GM18867 (cell line): ENCODE measurements around the gene ST6GALNAC6.

Experiments used
- ATAC-seq: cut with Tn5 transposase; IDR thresholded peaks from one replicate; pipeline ENCODE4 v1.9.1; 2021; ENCODE audit warnings: mild to moderate bottlenecking, moderate library complexity; ENCODE audit not compliant: unreplicated experiment

ST6GALNAC6 gene

GRCh38 chr9:127917603-127918002 lies 18.2 kb upstream of the ST6GALNAC6 start:
- ATAC-seq, result no peak

GRCh38 chr9:127916720-127917581 lies 17.5 kb upstream of the ST6GALNAC6 start, which contains the start of gene ST6GALNAC4:
Gene ST6GALNAC4 (minus strand): TSS chr9:127917041. CDS start chr9:127916419, 622 bp downstream.
- peak; percentile 71 for ATAC-seq

GRCh38 chr9:127915801-127916719 lies 16.7 kb upstream of the ST6GALNAC6 start:
- ATAC-seq, result no peak

GRCh38 chr9:127915325-127915752 lies 15.9 kb upstream of the ST6GALNAC6 start:
- ATAC-seq, result no peak

GRCh38 chr9:127913682-127914081 lies 14.3 kb upstream of the ST6GALNAC6 start:
- ATAC-seq, result no peak

GRCh38 chr9:127912882-127913281 lies 13.5 kb upstream of the ST6GALNAC6 start:
- ATAC-seq, result no peak

- no peak for ATAC-seq
Measured at GRCh38 chr9:127912296-127912695, 12.9 kb upstream of the ST6GALNAC6 start.

GRCh38 chr9:127910613-127911205 lies 11.3 kb upstream of the ST6GALNAC6 start:
- ATAC-seq, result no peak

- no peak for ATAC-seq
Measured at GRCh38 chr9:127909839-127910273, 10.5 kb upstream of the ST6GALNAC6 start.

- ATAC-seq, result no peak
Measured at GRCh38 chr9:127908660-127908926, 9.2 kb upstream of the ST6GALNAC6 start.

- ATAC-seq, result no peak
Measured at GRCh38 chr9:127907867-127908659, 8.7 kb upstream of the ST6GALNAC6 start.

- ATAC-seq, result no peak
Measured at GRCh38 chr9:127905788-127906191, 6.4 kb upstream of the ST6GALNAC6 start.

GRCh38 chr9:127905004-127905728 lies 5.8 kb upstream of the ST6GALNAC6 start:
- ATAC-seq, result no peak

GRCh38 chr9:127904561-127905003 lies 5.2 kb upstream of the ST6GALNAC6 start:
- no peak for ATAC-seq

- no peak for ATAC-seq
Measured at GRCh38 chr9:127903557-127904475, 4.4 kb upstream of the ST6GALNAC6 start.

- no peak for ATAC-seq
Measured at GRCh38 chr9:127898433-127899127, 823 bp downstream of the ST6GALNAC6 start.

- no peak for ATAC-seq
Measured at GRCh38 chr9:127897193-127897692, 2.2 kb downstream of the ST6GALNAC6 start.
